WI38 (cell line): ENCODE data around the gene PARD3.

Experiments used
- H3K4me3 ChIP-seq: 2 replicates; pipeline ENCODE4 v1.5.1; 2011; ENCODE audit warnings: low read depth, mild to moderate bottlenecking, control low read depth, low read length
- TF ChIP-seq, protein P1 (sequence below): IDR thresholded peaks from 2 replicates; pipeline ENCODE4 v1.5.1; 2012; ENCODE audit warnings: low read depth, mild to moderate bottlenecking, control low read depth, low read length

PARD3 gene

DNA sequence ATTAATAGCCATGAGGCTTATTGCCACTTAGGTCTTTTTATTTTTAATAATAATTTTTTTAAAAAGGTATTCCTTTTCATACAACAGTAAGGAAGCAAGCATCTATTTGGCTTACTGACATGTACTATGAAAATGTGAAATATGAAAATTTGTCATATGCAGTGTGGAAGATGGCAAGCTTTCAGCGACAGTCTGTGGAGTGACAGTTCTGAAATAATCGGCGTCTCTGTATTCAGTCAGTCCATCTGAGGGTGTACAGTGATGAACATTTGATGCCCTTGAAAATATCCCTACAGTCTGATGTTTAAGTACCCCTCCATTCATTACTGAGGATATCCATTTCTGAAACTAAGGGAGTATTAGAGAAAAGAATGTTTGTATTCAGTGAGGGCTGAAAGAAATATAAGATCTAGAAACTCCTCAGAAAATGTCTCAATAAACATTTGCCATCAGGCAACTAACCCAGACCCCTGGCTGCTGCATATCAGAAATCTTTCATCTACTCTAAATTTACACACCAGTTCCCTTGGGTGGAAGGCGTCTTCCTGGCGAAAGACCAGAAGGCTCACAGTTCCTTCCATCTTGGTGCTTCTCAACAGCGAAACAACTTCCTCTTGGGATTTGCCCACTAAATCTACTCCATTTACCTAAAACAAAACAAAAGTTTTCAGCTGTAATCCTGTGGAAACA is 440.6 kb downstream of the PARD3 start:
- H3K4me3 ChIP-seq = no peak overlapping the region
- TF ChIP-seq, protein P1, sequence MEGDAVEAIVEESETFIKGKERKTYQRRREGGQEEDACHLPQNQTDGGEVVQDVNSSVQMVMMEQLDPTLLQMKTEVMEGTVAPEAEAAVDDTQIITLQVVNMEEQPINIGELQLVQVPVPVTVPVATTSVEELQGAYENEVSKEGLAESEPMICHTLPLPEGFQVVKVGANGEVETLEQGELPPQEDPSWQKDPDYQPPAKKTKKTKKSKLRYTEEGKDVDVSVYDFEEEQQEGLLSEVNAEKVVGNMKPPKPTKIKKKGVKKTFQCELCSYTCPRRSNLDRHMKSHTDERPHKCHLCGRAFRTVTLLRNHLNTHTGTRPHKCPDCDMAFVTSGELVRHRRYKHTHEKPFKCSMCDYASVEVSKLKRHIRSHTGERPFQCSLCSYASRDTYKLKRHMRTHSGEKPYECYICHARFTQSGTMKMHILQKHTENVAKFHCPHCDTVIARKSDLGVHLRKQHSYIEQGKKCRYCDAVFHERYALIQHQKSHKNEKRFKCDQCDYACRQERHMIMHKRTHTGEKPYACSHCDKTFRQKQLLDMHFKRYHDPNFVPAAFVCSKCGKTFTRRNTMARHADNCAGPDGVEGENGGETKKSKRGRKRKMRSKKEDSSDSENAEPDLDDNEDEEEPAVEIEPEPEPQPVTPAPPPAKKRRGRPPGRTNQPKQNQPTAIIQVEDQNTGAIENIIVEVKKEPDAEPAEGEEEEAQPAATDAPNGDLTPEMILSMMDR = no peak

GRCh38 chr10:34373211-34373610 is 441.9 kb downstream of the PARD3 start:
- TF ChIP-seq, protein P1 = no peak
- H3K4me3 ChIP-seq = no peak overlapping the region

DNA sequence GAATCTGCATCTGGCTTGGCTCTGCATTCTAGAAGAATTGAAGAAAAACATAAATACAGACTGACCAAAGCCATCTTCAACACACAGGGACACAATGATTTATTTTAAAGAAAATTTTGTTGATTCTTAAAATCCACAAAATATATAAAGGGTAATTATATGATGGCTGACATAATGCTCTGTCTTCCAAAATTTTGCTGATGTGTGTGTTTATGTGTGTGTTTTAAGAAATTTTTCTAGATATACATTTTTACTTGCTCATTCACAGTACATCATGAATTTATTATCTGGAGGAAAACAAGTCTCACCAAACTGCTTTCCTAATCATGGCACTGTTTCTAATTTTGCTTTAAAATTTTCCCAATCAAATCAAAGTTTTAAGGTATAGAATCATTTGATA is 442.6 kb downstream of the PARD3 start:
- TF ChIP-seq, protein P1 = no peak
- no peak overlapping the region for H3K4me3 ChIP-seq

DNA sequence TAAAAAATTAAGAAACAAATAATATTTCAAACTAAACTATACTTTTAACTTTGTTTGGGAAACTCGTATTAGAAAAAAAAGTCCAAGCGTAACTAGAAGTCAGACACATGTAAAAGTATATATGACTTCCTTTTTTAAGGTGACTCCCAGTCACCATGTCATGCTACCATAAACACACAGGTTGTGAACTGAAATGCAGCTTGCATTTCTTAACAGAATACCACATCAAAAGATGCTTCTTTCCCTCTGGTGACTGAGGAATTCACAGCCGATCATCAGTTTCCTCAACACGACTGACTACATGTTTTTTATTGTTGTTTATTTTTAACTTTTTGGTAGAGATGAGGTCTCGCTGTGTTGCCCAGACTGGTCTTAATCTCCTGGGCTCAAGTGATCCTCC is 445.0 kb downstream of the PARD3 start:
- TF ChIP-seq, protein P1 = no peak
- H3K4me3 ChIP-seq = no peak overlapping the region

GRCh38 chr10:34369120-34369519 is 446.0 kb downstream of the PARD3 start:
- H3K4me3 ChIP-seq = no peak overlapping the region
- TF ChIP-seq, protein P1 = no peak

DNA sequence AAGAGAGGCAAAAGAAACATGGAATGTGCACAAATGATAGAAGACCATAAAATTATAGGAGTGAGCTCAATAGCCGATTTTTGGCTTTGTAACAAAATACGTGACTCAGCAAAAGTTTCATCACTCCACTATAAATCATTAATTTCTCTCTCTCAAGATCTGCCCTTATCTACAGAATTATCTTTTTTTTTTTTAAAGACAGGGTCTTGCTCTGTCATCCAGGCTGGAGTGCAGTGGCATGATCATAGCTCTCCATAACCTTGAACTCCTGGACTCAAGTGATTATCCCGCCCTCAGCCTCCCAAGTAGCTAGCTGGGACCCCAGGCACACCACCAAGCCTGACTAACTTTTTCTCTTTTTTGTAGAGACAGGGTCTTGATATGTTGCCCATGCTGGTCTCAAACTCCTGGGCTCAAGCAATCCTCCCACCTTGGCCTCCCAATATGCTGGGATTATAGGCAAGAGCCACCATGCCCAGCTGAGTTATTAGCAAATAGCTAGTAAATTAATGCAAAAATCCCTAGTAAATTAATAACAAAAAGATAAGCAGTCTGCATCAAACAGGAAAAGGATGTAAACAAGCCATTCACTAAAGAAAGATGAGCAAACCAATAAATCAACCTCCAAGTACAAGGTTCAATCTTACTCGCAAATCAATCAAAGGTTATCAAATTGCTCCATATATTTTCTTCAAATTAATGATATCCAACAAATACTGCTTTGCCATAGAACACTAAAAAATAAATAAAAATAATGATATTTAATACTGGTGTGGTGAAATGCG is 450.7 kb downstream of the PARD3 start:
- no peak overlapping the region for H3K4me3 ChIP-seq
- TF ChIP-seq, protein P1 = no peak

DNA sequence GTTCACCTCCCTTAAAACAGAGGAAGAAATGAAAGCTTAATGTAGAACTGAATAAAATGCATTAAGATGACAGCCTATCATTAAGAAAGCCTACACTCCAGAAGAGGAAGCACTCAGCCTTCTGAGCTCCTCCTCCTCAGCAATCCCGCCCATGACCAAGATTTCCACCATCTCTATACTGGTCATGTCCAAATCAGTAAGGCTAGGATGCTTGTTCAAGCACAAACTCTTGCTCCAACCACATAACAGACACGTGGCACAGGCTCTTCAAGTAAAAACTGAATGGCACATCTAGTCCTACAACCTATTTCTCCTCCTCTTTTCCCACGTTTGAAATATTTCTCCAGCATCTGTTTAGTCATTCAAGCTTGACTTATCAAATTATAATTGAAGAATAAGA is 454.1 kb downstream of the PARD3 start:
- TF ChIP-seq, protein P1 = no peak
- H3K4me3 ChIP-seq = no peak overlapping the region
